CD4-positive, alpha-beta T cell treated with Interleukin-17A for 4 hours (primary cell): ENCODE results near the gene TMEM245.

ENCODE experiments used
- DNase-seq: peaks from one replicate; pipeline ENCODE4 v3.0.0-alpha.2; 2020; ENCODE audit warnings: mixed read lengths

Gene TMEM245

DNA sequence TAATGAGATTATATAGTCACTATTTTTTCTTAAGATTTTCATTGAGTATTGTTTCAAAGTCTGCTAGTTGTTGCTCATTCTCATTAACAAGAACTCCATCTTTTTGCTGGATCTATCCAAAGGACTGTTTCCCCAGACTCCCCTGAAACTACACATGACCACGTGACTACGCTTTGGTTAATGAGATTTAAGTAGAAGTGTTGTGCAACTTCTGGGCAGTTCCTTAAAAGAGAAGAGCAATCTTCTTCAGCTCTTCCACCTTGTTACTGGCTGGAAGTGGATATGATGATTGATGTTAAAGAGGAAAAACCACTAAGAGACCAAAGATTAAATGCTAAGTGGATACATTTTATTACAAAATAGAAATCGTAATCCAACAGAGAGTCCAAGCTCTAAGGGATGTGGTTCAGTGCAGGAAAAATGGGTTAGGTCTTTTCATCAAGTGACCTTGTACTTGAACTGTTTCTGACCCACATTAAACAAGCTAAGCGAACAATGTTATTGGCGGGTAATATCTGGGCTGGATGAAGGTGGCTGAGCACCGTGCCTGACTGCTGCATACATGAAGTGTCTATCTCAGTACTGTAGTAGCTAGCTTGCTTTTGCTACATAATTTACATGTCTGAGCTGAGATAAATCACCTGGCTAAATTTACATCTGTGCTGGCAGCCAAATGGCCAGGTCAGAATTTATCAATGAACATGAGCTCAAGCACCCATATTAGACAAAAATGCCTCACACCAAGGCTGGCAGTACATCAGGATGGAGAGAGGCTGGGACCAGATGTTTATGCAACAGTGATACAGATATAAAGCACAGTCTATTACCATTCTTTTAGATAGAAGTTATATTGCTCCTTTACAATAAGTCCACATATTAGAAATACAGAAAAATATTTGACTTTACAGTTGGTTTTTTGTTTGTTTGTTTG lies 98.9 kb downstream of the TMEM245 start:
- DNase-seq, result no peak

DNA sequence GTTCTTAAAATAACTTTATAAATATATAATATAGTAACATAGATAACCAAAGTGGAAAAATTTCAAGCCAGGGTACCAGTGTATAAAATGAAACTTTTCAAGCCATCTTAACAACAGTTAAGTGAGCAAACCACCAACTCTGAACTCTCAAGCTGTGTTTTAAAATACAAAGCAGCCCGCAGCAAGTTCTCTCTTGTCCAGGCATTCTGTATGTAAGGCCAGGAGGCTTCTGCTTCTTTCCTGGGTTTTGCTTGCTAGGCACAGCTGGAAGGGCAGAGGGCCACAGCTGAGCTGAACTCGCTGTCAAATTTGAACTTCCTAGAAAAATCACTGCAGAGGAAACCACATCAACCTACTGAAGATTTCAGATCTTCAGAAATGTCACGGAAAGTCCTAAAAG lies 99.6 kb downstream of the TMEM245 start:
- DNase-seq, result no peak

DNA sequence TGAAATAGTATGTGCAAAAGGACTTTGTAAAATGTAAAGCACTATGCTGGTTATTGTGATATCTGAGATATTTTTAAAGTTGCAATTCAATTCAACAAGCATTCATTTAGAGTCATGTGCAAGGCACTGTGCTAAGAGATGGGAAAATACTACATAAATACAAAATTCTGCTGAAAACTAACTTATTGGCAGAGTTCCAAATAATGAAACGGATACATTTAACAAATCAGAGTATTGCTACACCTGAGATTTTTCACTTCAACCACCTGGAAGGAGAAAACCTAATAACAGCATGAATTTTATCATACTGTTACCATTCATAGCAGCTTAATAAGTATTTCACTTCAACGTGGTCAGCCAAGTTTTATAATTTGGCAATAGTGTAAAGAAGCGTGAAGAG lies 100.3 kb downstream of the TMEM245 start:
- DNase-seq, result no peak

DNA sequence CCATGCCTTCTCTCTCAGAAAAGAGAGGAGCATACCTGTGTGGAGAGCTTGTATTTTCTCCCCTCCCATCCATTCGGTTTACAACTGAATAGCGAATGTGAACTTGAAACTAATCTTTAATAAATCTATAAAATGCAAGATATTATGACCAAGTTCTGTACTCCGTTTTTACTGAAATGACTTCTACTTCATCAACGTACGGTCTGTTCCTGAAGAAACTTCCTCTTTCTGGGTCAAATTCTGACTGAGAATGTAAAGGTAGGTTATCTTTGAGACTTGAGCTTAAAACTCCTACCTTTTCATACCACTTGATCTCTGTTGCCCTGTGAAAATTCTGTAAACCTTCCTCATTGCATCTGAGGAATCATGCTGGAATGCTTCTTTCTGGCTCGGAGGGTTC lies 102.3 kb downstream of the TMEM245 start:
- no peak for DNase-seq

GRCh38 chr9:109017061-109017460 lies 102.7 kb downstream of the TMEM245 start:
- no peak for DNase-seq

DNA sequence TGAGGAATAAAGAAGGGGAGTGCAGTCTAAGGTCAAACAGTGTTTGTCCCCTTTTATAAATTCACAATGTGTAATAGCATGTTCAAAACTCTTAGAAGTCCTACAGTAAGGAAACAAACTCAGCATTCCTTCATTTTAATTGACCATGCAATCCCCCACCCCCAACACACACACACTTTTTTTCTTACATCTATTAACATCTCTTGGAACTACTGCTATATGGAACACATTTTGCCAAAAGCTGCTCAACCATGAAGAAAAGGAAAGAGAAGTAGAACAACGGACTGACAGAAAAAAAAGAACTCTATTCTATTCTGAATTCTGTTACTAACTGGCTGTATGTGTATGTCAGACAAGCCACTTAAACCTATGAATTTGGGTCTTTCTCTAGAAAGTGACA lies 103.6 kb downstream of the TMEM245 start:
- DNase-seq, result no peak

DNA sequence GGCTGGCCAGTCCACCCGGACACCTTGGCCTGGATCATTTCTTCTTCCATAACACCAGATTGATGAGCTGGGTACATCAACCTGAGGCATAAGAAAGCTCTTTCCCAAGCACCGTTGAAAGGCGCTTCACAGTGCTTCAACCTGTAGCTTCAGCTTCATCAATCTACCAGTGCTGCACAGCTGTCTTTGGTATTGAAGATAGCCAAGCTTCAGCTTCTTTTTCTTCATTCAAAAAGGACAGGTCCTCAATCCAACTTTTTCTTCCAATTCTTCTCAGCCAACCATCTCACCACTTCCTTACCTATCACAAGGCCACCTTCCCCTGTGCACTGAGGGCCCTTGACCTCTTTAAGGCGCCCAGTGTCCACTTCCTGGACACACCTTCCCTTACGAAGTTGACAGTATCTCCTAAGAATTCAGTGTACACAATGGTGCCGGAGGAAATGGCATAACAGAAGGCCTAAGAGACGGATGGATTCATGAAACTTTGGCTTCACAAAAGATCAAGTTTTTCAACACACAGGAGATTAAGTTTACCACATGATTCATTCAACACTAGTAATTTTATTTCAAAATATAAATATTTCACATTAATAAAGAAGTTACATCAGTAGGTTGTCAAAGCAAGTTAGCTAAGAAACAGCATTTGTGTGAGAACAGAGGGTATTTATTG lies 105.0 kb downstream of the TMEM245 start:
- no peak for DNase-seq

GRCh38 chr9:109013679-109014607 lies 105.8 kb downstream of the TMEM245 start:
- DNase-seq, result peak; percentile 11

- DNase-seq, result peak; percentile 96
These were observed 106.7 kb downstream of the TMEM245 start, which contains the start of gene CTNNAL1 for GRCh38 chr9:109012876-109013678. TSS of gene CTNNAL1 (minus strand) at chr9:109013499. CDS start at chr9:109013442, 57 bp downstream.

DNA sequence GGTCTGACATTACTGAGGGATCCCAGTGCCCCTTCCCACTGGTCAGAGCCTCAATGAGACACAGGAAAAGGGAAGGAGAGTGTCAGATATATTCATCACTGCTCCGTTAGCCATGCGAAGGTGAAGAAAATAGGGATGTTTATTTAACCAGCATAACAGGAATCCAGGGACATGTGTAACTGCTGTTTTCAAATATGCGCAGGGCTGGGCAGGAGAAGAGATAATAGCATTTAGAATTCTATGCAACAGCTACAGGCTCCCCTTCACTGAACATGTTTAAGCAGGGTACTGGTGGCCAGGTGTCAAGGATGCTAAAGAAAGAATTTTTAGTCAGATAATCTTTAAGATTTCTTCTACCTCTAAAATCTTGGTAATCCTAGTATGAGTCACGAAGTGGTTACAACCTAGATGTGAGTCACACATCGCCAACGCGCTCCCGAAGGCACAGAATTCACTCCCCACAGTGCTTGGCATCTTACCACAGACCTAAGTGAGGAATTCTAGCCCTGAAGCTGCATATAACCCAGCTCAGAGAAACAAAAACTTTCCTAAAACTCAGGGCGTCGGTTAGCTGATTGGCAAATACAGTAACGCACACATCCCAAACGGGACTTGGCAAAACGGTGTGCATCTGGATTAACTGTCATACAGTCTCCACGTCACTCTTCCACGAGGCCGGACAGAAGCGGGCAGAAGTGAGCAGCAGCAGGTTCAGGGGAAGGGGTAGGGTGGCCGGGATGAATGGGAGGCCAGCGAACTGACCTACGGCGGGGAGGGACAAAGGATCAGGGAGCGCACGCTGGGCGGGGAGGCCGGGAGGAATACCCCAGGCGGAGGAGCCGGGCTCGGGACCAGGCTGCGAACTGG lies 107.5 kb downstream of the TMEM245 start:
- DNase-seq, result peak; percentile 67

DNA sequence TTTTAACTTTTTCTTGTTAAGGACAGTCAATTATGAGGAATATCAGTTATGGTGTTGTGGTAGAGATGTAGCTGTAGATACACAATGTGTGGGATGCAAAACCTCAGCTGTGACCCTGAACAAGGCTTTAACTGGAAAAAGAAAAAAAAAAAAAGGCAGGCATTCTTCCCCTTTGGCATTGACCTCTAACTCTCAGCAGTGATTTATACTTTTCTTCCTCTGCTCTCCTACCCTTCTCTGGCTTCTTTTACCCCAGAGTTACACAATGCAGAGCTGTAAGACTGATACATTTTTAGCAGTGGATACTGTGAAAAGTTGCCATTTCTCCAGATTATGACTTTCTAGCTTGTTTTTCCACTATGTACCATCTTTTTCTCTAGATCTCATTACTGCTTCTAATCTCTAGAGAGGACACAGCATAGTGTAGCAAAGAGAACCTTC lies 108.5 kb downstream of the TMEM245 start:
- DNase-seq, result no peak

GRCh38 chr9:109010746-109011145 lies 109.0 kb downstream of the TMEM245 start:
- DNase-seq, result peak; percentile 74

DNA sequence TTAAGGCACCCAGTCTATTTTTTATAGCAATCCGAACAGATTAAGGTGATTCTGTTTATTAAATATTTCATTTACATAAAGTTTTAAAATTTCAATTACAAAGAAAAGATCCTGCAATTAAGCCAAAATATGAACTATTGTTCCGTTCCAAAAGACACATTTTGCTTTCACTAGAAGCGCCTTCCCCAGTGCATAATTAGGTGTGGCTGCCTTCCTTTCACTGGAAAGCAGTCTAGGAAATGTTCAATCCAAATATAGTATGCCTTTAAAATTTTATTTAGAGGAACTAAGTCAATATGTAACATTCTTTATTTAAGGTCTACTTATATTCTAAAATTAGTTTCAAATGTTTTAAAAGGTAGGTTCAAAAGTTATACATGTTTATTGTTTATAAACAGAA lies 114.1 kb downstream of the TMEM245 start:
- no peak for DNase-seq

- DNase-seq, result no peak
These were observed 116.6 kb downstream of the TMEM245 start for GRCh38 chr9:109003116-109003515.

DNA sequence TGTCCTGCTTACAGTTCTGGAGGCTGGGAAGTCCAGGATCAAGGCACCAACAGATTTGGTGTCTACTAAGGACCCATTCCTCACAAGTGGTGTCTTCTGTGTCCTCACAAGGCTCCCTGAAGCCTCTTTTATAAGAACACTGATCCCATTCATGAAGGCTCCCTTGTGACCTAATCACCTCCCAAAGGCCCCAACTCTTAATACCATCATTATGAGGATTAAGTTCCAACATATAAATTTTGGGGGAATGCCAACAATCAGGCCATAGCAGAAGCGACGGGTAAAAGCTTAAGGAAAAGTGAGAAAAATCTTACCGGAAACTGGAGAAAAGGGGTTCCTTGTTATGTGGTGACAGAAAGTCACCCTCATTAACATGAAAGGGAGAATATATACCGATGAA lies 117.6 kb downstream of the TMEM245 start:
- DNase-seq, result no peak

- no peak for DNase-seq
These were observed 118.5 kb downstream of the TMEM245 start for GRCh38 chr9:109001275-109001676.

- DNase-seq, result no peak
These were observed 122.6 kb downstream of the TMEM245 start for GRCh38 chr9:108997112-108997511.

DNA sequence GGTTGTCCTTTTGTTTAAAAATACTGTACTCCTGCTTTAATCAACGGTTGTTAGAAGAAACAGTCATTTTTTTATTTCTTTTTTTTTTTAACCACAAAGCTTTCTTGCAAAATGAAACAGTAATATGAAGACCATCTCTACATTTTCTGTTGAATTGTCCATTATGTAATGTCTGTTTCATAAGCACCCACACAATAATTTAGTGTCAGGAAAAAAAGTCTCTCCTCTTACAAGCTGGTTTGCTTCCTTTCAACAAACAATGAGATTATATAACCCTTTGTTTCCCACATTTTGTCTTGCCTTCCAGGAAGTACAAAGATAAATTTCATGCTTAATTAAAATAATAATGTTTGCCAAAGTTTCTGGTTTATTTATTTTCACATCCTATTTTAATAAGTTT lies 123.1 kb downstream of the TMEM245 start:
- no peak for DNase-seq

DNA sequence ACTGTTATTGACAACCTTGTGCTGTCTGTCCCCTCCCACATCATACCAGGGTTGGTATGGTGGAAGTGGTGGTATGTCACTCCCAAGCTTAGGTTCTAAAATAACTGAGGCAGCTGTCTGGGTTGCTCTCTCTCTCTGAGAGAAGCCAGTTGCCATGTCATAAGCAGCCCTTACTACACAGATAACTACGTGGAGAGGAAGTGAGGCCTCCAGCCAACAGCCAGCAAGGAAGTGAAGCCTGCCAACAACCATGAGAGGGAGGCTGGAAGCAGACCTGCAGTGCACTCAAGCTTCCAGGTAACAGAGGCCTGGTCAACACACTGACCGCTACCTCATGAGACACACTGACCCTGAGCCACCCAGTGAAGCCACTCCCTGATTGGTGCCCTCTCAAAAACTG lies 125.1 kb downstream of the TMEM245 start:
- DNase-seq, result no peak

GRCh38 chr9:108991479-108991878 lies 128.3 kb downstream of the TMEM245 start:
- DNase-seq, result no peak

DNA sequence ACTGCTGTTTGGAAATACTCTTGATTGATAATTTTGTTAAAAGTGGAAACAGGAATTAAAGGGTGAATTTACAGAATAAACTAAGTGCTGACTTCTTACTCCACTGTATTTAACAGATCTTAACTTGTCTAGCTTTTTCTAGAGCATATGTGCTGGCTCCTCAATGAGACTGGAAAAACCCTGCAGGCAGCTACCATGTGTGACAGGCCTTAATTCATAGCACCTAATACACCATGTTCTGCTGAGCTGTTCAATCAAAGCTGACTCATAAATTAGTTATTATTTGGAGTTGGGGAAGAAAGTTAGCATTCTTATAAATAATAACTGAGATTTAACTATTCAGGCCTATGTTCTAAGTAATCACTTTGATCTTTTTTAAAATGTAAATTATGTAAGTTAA lies 135.9 kb downstream of the TMEM245 start:
- no peak for DNase-seq
